Measurements from ENCODE around the gene HTRA1.

The HTRA1 gene

DNA sequence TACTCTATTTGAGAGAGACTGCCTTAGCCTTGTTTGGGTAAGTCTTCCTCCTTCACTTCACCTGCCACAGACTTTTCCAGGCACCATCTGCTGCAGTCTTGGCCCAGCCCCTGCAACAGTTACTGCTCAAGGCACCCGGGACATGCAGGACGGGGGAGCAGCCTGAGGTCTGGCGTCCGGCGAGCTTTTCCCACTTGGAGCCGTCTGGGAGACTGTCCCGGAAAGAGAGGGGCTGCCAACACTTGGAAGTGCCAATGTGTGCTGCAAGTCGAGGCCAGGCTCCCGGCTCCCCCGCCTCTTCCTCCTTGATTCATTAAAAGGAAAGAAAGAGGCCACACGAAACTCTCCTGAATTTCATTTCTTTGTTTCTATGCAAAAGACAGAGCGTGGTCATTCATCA lies 13.7 kb downstream of the HTRA1 start:
- DNase-seq: no peak

DNA sequence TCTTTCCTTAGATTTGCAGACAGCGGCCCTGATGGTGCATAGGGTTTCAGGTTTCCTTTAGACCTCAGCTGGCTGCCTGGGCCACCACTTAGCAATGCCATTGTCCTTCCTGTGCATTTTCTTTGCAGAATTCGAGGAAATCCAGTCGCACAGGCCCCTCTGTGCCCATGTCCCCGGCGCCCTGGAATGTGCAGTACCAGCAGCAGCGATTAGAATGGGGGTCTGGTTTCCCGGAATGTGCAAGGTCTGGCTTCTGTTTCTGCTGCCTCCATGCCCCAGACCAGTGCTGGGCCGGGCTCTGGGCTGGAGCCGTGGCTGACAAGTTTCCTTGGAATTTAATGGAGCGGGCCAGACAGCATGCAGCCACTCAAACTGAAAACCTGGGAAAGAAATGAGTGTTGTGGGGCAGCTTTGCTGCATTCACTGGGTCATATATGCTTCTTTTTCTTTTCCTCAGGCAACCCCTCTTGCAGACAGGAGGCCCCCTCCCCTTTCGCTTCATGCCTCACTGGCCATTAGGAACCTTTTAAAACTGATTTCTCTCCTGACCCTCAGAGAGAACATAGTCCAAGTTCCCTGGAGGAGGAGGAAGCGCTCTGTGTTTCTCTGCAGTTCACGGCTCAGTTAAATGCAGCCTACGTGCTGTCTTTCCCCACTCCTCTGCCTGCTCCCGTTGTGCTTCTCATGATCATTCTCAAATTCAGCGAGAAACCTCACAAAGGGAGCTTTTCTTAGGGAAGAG lies 14.4 kb downstream of the HTRA1 start:
- DNase-seq: peak; percentile 41

DNA sequence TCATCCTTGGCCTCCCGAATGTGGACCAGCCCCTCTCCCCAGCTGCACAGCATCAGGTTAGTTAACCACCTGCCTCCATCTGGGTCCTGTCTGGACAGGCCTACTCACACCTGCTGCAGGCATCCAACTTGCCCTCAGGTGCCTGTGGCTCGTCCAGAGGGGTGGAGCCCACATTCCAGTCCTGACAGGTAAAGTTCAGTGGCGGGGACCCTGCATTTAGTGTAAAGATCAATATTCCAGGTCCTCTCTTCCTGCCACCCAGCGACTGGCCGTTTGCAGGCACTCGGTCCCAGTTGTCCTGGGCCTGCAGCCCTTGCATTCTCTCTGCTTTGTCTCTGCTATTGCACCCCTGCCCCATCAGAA lies 15.0 kb downstream of the HTRA1 start:
- peak; percentile 90 for DNase-seq

DNA sequence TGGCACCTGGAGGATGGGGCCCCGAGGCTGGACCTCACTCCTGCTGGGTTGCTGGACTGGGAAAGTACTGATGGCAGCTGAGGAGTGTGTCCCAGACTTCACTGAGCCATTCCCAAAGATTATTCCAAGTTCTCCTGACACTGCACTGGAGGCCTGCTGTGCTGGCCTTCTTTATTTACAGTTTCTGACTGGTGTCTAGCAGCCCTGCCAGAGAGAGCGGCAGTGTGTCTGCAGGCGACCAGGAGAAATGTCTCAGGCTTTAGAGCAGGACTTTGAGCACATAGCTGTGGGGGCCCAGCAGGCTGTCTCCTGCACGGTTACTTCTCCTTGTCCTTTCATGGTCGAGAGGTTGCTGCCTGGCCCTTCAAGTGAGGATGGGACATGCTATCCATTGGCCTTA lies 16.1 kb downstream of the HTRA1 start:
- DNase-seq: no peak

DNA sequence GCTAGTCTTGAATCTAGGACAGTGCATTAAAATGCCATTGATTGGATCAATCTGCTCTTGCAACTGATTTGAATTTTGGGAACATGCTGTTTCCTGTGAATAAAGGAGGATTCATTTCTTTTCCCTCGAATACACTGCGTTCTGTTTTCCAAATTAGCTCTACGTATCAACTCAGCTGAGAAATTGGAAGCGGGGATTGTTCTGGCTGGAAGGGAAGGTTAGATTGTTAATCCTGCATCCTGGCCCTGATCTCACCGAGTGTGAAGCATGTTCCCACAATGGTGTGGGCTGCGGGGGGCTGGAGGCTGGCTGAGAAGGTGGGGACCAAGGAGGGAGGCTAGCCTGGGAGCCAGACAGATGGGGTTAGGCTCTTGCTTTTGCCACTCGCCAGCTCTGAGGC lies 17.6 kb downstream of the HTRA1 start:
- DNase-seq: no peak

DNA sequence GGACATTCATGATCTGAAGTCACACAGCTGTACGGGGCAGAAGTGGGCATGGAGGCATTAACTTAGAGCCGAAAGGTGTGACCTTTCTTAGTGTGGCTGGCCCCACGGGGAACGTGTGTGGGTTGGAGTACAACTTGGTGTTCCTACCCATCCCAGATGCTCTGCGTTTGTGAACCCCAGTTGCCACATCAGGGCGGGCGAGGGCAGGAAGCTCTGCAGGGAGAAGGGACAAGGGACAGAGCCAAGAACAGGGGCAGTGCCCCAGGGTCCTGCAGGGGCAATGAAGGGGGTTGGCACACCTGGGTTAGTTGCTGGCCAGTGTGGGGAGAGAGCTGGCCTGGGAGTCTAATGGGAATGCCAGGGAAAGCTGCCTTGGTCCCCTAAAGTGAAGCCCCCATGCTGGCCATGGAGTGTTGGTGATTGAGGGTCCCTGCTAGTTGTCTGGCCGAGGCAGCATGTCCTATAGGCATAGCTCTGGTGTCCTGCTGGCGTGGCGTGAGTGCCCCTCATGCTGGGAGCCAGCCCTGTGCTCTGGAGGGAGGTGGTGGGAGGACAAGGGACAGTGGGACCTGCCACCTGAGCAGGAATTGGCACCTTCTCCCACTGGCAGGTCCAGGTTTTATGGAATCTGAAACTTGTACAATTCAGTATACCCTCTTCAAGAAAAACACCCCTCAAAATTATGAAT lies 18.9 kb downstream of the HTRA1 start:
- no peak for DNase-seq

DNA sequence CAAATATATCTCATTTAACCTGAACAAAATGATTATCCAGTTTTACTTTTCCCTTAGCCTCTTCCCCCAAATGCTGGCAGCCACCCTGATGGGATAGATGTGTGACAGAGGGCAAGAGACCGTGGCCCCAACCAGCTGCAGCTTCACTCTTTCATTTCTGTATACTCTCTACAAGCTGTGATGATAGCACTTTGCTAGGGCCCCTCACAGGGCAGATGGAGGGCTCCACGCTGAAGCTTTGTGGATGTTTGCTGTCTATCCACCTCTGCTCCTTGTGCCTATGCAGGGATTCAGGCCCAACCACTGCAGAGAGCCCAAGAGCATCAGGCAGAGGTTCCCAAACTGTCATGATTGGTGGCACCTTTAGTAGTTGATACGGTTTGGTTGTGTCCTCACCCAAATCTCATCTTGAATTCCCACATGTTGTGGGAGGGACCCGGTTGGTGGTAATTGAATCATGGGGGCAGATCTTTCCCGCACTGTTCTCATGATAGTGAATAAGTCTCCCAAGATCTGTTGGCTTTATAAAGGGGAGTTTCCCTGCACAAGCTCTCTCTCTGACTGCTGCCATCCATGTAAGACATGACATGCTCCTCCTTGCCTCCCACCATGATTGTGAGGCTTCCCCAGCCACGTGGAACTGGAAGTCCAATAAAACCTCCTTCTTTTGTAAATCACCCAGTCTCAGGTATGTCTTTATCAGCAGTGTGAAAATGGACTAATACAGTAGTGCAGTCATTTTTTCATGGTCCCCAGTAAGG lies 20.1 kb downstream of the HTRA1 start:
- DNase-seq: no peak

DNA sequence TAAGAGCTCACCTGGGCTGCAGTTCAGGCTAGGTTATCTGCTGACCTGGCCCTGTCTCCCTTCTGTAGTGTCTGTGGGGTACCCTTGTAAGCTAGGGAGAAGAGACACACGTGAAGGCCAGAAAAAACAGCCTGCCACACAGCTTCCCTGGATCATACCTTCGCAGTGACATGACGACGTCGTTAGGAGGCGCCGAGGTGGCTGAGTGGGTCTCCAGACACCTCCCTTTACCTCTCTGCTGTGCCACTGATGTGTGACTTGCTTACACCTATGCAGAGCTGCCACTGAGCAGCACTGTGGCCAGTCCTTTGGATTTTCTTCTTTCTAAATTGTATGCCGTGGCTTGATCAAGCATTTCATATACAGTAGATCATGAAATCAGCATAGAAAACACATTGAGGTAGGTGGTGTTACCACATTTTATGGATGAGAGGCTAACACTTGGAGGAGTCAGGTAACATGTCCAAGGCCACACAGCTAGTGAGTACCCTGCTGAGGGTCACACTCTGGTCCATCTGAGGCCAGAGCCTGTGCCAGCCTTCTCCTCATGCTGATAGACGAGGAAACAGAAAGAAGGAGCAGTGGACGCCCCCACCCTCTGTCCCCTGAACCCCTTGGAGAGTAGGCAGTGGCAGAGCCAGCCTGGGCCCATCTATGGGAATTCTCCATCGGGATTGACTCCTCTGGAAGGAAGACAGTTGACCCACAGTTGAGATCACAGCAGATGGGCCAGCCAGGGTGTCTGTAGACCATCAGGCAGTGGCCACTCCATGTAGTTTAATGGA lies 23.1 kb downstream of the HTRA1 start:
- DNase-seq: no peak

DNA sequence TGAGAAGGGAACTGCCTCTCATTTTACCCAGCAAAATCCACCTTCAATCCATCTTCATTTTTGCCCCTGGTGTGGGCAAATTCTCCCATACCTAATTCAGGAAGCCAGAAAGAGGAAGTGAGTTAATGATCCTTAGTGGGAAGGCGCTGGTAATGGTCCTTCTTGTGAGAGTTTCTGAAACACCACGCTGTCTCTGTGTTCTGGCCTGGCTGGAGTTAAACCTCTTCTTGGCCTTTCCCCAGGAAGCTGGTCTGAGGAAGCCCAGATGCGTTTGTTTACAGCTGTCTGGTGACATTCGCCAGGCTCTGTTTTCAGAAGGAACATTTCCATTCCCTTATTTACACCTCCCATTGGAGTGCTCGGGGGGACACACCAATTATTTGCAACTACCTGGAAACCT lies 24.3 kb downstream of the HTRA1 start:
- no peak for DNase-seq

DNA sequence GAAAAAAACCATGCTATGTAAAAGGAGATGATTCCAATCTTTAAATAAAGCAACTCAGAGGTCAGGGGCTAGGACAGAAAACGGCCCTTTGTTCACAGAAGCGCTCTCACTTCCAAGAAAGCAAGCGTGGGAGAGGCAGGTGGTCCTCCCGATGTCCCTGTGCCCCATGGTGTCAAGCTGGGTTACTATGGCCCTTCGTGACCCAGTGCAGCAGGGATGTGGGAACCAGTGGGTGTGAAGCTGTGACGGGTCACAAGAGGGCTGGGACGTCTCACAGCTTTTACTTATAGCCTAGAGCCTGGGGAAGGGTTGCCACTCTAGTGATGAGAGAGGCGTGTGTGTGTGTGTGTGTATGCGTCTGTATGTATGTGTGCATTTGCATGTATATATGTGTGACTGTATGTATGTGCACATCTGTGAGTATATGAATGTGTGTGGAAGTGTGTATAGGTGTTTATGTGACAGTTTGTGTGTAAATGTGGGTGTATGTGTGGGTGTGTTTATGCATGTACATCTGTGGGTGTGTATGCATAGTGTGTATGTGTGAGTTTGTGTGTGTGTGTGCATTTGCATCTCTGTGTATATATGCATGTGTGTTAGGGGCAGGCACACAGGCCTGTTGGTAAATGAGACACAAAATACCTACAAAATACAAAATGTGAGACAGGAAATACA lies 25.2 kb downstream of the HTRA1 start:
- no peak for DNase-seq

DNA sequence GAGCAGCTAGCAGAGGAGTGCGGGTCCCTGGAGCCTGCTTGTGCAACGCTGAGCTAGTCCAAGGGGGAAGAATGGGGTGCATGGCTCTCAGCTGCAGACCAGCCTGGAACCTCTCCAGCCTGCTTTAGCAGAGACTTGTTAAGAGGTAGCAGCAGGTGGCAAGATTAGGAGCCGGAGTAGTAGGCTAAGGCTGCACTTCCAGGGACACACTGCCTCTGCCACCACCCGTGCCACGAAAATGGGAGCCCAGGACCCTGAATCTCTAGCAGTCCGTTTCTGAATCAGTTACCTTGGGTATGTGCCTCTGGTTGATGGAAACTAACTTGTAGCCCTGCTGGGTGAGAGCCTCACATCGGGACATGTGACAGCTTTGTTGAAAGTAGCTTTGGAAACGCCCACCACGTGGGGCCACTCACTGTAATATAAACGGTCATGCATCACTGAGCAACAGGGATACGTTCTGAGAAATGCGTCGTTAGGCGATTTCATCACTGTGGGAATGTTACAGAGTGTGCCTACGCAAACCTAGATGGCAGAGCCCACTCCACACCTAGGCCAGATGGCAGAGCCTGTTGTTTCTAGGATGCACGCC lies 25.9 kb downstream of the HTRA1 start:
- peak; percentile 59 for DNase-seq

DNA sequence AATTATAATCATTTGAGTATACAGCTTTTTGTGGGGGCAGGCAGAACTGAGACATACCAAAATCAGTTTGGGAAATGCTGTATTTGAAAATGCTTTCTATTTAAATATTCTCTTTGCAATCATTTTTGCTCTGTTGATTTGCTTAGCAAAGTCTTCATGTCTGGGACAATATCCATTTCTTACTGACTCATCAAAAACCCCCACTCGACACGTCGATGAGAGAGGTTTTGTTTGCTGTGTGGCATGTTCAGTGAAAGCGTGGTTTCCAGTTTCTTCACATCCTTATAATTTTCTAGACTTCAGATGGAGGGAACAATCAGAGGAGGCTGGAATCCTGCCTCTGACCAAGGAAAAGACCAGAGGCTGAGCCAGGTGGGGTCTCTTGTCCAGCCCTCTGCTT lies 28.9 kb downstream of the HTRA1 start:
- no peak for DNase-seq

DNA sequence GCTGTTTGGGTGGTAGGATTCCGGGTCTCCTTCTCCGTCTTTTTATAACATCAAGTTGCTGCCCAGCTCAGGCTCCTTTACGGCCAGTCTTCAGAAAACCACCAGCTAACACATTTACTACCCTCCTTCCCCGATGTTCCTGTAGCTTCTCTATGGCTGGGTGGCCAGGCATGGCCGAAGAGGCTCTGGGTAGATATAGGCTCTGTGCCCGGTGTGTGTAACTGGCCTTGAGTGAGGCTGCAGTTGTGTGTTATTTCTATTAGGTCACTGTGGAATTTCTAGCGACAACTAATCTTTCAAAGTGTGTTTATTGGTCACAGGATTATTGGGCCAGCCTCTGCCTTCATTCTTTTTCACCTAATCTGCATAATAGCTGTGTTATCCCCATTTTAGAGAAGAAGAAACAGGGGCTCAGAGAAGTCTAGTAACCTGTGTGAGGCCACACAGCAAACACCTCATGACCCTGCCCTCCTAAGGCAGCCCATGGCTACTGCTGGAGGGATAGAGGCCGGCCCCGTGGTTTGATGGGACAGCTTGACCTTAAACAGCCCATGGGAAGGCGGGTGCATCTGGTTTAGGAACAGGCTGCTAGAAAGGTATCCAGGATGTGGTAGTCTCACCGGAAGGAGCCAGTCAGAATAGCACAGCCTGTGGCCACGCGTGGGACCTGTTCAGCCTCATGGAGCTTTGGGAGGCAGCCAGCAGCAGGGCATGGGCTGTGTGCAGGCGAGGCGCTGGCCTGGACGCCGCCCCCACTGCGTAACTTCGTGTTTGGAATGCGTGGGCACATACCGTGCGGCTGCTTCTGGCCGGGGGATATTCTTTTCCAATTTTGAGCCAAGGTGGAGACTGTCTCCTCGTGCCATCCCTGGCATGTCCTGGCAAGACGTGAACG lies 29.7 kb downstream of the HTRA1 start:
- DNase-seq: no peak

DNA sequence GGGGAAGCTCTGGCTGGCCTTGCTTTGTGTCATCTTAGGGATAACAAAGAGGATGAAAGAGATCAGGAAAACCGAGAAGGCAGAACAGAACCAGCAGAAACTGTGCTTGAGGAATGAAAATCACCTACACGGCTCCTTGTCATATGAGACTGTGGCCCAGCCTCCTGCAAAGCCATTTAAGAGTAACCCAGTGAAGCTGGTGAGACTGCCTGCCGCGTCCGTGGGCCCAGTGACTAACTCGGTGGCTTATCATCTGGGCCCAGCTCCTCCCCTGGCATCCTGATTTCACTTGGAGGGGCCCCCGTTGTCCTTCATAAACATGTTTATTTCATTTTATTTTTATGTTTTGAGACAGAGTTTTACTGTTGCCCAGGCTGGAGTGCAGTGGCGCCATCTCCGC lies 30.7 kb downstream of the HTRA1 start:
- DNase-seq: no peak

DNA sequence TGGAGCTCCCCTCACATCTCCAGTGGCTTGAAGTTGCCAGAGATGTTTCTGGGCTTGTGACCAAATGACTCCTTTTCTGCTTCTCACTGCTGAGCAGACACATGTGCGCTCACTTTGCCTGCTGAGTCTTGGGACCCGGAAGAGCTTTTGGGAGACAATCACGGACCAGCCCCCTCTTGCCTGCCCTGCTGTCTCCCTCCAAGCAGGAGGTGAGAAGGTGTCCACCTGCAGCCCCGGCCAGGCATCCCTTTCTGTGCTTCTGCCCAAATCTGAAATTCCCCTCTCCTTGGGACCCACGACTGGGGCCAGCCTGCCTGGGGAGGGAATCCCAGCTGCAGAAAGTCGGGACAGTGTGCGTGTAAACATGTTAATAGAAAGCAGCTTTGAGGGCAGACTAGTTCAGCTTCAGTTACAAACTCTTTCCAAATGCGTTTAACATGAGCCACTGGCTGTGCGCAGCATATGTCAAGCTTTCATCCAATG lies 31.7 kb downstream of the HTRA1 start:
- DNase-seq: no peak

DNA sequence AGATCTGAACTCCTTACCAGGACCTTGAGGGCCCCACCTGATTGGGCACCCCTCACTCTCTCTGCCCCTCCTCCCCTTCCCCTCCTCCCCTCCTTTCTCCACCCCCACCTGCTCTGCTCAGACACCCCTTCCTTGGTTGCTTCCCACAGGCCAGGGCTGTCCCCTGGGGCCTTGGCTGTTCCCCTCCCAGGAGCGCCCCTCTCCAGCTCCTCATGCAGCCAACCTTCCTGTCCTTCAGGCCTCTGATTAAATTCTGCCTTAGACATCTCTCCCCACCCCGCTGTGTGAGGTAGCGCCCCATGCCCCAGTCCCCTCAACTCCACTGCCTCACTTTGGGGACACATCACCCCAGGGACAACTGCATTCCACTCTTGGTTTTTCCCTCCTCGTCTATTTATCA lies 32.4 kb downstream of the HTRA1 start:
- DNase-seq: no peak

DNA sequence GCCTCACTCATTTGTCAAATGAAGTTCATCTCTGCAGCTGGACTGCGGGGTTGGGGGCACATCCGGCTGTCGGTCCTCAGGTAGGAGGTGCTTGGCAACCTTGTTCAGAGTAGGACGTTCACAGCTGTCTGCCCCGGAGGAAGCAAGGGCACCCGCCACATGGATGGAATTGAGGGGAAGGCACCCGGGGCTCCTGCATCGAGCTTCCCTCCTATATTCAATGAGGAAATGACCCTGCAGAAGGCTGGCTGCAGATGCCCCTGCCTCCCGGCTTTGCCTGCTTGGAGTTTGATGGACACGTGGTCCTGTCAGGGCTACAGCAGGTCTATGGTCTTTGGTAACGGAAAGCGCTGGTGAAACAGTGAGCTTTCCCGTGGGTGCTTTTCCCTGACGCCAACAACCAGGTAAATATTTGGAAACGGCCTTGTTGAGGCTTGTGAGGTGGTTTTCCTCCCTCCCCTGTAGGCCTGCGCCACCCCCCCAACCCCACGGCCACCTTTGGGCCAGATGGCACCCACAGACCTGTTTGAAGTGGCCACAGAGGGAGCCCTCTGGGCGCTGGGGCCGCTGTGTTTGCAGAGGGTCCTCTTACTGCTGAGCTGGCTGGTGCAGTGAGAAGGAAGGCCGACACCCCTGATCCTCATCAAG lies 32.9 kb downstream of the HTRA1 start:
- DNase-seq: no peak

DNA sequence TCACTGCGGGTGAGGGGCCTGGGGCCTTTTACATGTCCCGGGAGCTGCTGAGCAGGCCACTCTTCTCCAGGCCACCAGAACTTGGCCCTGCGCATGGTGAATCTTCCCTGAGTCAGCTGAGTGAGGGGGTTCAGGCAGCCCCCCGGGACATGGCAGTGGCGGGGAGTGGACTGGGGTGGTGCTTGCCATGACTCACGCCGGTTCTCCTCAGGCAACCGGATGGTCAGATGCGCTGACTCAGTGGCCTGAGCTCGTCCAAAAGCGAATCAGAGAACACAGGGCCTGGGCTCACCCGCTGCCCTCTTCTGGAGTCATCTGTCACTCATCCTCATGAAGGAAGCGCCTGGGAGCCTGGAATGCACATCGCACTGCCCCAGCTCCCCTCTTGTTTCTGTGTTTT lies 33.5 kb downstream of the HTRA1 start:
- no peak for DNase-seq

DNA sequence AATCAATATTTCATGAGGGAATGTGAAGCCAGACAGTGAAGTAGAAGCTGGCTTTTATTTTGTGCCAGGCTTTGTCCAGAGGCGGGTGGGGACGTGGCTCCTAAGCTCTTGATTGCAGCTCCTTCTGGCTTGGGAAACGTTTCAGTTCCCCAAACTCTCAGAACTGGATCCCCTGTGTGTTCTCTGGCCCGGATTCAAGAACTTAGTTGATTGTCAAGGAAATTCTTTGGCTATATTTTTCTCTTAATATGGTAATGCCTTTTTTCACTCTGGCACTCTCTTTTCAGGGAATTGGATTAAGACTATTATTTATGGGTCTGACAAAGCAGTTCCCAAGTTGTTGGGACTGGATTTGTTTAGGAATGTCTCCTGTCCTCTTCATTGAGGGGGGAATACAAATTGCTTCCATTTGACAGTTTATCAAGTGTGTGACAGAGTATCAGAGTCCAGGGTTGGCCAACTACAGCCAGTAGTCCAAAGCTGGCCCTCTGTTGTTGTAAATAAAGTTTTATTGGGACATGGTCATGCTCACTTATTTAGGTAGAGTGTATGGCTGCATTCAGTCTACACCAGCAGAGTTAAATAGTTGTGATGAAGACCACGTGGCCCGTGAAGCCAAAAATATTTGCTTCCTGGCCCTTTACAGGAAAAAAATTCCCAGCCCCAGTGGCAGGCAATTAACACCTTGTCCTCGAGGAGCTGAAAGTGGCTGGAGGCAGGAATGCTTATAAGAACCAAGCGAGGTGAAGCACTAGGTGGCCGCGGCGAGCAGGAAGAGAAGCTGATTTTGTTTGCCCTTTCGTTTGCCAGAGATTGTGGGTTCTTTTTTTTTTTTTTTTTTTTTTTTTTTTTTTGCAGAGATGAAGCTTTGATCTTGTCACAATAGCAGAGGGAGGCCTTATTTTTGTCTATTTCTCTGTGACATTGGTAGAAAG lies 34.3 kb downstream of the HTRA1 start:
- DNase-seq: peak; percentile 42
